Measurements from ENCODE around the gene BFSP1.

- TF ChIP-seq ARNTL (CRISPR knock-in tag; IDR thresholded peaks at IDR 0.05; ENCODE audit: borderline replicate concordance, low read depth) (no peak), ZFP30 (CRISPR knock-in tag; IDR thresholded peaks at IDR 0.05) (no peak), CREB5 (CRISPR knock-in tag; IDR thresholded peaks at IDR 0.05; ENCODE audit: low read depth) (no peak), ZC3H10 (CRISPR knock-in tag; IDR thresholded peaks at IDR 0.05) (no peak), ISL1 (CRISPR knock-in tag; IDR thresholded peaks at IDR 0.05) (no peak), ESRRG (CRISPR knock-in tag; IDR thresholded peaks at IDR 0.05) (no peak), ZNF8 (CRISPR knock-in tag; IDR thresholded peaks at IDR 0.05) (no peak), OSR1 (CRISPR knock-in tag; IDR thresholded peaks at IDR 0.05) (no peak), CSDC2 (CRISPR knock-in tag; IDR thresholded peaks at IDR 0.05) (no peak)
- TF ChIP-seq, protein P1, sequence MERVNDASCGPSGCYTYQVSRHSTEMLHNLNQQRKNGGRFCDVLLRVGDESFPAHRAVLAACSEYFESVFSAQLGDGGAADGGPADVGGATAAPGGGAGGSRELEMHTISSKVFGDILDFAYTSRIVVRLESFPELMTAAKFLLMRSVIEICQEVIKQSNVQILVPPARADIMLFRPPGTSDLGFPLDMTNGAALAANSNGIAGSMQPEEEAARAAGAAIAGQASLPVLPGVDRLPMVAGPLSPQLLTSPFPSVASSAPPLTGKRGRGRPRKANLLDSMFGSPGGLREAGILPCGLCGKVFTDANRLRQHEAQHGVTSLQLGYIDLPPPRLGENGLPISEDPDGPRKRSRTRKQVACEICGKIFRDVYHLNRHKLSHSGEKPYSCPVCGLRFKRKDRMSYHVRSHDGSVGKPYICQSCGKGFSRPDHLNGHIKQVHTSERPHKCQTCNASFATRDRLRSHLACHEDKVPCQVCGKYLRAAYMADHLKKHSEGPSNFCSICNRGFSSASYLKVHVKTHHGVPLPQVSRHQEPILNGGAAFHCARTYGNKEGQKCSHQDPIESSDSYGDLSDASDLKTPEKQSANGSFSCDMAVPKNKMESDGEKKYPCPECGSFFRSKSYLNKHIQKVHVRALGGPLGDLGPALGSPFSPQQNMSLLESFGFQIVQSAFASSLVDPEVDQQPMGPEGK (CRISPR knock-in tag; IDR thresholded peaks at IDR 0.05; ENCODE audit: borderline replicate concordance): no peak
- TF ChIP-seq, protein P2, sequence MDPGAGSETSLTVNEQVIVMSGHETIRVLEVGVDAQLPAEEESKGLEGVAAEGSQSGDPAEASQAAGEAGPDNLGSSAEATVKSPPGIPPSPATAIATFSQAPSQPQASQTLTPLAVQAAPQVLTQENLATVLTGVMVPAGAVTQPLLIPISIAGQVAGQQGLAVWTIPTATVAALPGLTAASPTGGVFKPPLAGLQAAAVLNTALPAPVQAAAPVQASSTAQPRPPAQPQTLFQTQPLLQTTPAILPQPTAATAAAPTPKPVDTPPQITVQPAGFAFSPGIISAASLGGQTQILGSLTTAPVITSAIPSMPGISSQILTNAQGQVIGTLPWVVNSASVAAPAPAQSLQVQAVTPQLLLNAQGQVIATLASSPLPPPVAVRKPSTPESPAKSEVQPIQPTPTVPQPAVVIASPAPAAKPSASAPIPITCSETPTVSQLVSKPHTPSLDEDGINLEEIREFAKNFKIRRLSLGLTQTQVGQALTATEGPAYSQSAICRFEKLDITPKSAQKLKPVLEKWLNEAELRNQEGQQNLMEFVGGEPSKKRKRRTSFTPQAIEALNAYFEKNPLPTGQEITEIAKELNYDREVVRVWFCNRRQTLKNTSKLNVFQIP (CRISPR knock-in tag; IDR thresholded peaks at IDR 0.05; ENCODE audit: borderline replicate concordance, low read depth): no peak
These were observed 73.5 kb downstream of the BFSP1 start for GRCh38 chr20:17457588-17458190.

Measured in SK-N-SH treated with all-trans-retinoic acid at 6 μM for 48 hours (cell line).